A673 (cell line): Measurements from ENCODE around the gene TMEM45B. TPM values are rescaled to one million over a fixed set of nuclear protein-coding genes. Genes with fewer than 3 reads are reported as not detected.
"Not testable (repeated sequence)": the region's sequence is repeated elsewhere in the genome, so short reads cannot be mapped to it uniquely, and the experiment has no call there.

Source experiments
- BruUV-seq: library from RNA; stranded (reverse); fragments of 400-500 nt; replicated peaks from 2 replicates; lab custom pipeline; 2021; lab: Mats Ljungman, UMichigan
- CTCF ChIA-PET: fragments of 300-600 bp; sonication (Branson Sonifier 250); formaldehyde crosslinking; loops from one replicate; lab custom pipeline; 2022; ENCODE audit warnings: antibody characterized with exemption; lab: Charles Lee
- POLR2A ChIA-PET: fragments of 300-600 bp; sonication (Branson Sonifier 250); formaldehyde crosslinking; loops from one replicate; lab custom pipeline; 2022; ENCODE audit warnings: antibody characterized with exemption; ENCODE audit not compliant: low non-redundant PET; lab: Charles Lee
- DNase-seq: peaks from one replicate; pipeline ENCODE4 v3.0.0-alpha.2; 2015; ENCODE audit warnings: low spot score
- H3K27ac ChIP-seq: fragments of 200-600 bp; sonication (generic); 2 replicates; pipeline ENCODE4 v1.5.1; 2016; ENCODE audit warnings: mixed run types, low read depth, mild to moderate bottlenecking, mixed read lengths, antibody characterized with exemption, low read length; ENCODE audit not compliant: poor library complexity, severe bottlenecking
- H3K27me3 ChIP-seq: fragments of 200-600 bp; sonication (generic); replicated peaks from 2 replicates; pipeline ENCODE4 v1.6.1; 2017; ENCODE audit warnings: mixed run types, low read depth, mild to moderate bottlenecking, mixed read lengths, antibody characterized with exemption, low read length; ENCODE audit not compliant: insufficient read depth, poor library complexity
- H3K36me3 ChIP-seq: fragments of 200-600 bp; sonication (generic); 2 replicates; pipeline ENCODE4 v1.6.1; 2016; ENCODE audit warnings: mixed run types, mild to moderate bottlenecking, mixed read lengths, antibody characterized with exemption, low read length; ENCODE audit not compliant: insufficient read depth, poor library complexity, severe bottlenecking
- H3K4me1 ChIP-seq: fragments of 200-600 bp; sonication (generic); 2 replicates; pipeline ENCODE4 v1.6.1; 2017; ENCODE audit warnings: mixed run types, mild to moderate bottlenecking, mixed read lengths, antibody characterized with exemption, low read length; ENCODE audit not compliant: insufficient read depth, poor library complexity, severe bottlenecking
- H3K4me3 ChIP-seq: fragments of 200-600 bp; sonication (generic); 2 replicates; pipeline ENCODE4 v1.5.1; 2016; ENCODE audit warnings: low read depth, mixed run types, mild to moderate bottlenecking, mixed read lengths, low read length; ENCODE audit not compliant: poor library complexity, severe bottlenecking
- H3K9me3 ChIP-seq: fragments of 200-600 bp; sonication (generic); 2 replicates; pipeline ENCODE4 v1.6.1; 2016; ENCODE audit warnings: mixed run types, low read depth, mild to moderate bottlenecking, mixed read lengths, antibody characterized with exemption, low read length; ENCODE audit not compliant: poor library complexity, severe bottlenecking
- EZH2 ChIP-seq: fragments of 200-600 bp; sonication (generic); IDR thresholded peaks from 2 replicates; pipeline ENCODE4 v1.6.1; 2017; ENCODE audit warnings: borderline replicate concordance, low read depth, mild to moderate bottlenecking, mixed read lengths, antibody characterized with exemption, low read length; ENCODE audit not compliant: poor library complexity, severe bottlenecking
- intact Hi-C: fragments of 100-400 bp; cut with micrococcal nuclease; formaldehyde crosslinking; loops from one replicate; pipeline ENCODE4 v1.10.0; 2022; ENCODE audit not compliant: unreplicated experiment
- total RNA-seq: library from RNA; stranded (reverse); gene quantifications from 2 replicates; pipeline ENCODE4 v1.2.3, GENCODE V29; 2021
- TF ChIP-seq, protein P1 (sequence below): fragments of 300-800, 200-600 bp; sonication (generic); conservative IDR thresholded peaks from 2 replicates; pipeline ENCODE4 v1.5.1; 2017; ENCODE audit warnings: low read depth, mild to moderate bottlenecking, antibody characterized with exemption, low read length, moderate library complexity, mixed read lengths

The TMEM45B gene
- total RNA-seq, 1 experiment from 2014 or later, result not detected

- Histone ChIP-seq H3K4me3 (no peak overlapping the region), H3K9me3 (no peaks in the 10 kb centered on the region), H3K27ac (no peak overlapping the region), H3K36me3 (no peaks in the 10 kb centered on the region), H3K4me1 (no peaks in the 10 kb centered on the region), H3K27me3 (no peaks in the 10 kb centered on the region)
- no TSS peak for BruUV-seq
- no peak for DNase-seq
- intact Hi-C loops, result loop anchor here (5.0 kb wide), 1 partner anchor 364 kb away; no protein-coding TSS in a partner anchor
- ChIA-PET CTCF (interaction anchor here (0.6 kb wide), 1 partner anchor 721 kb away, joined by 3 read pairs; no protein-coding TSS in a partner anchor), POLR2A (no interaction called here)
- no peak for TF ChIP-seq EZH2
- TF ChIP-seq, protein P1, sequence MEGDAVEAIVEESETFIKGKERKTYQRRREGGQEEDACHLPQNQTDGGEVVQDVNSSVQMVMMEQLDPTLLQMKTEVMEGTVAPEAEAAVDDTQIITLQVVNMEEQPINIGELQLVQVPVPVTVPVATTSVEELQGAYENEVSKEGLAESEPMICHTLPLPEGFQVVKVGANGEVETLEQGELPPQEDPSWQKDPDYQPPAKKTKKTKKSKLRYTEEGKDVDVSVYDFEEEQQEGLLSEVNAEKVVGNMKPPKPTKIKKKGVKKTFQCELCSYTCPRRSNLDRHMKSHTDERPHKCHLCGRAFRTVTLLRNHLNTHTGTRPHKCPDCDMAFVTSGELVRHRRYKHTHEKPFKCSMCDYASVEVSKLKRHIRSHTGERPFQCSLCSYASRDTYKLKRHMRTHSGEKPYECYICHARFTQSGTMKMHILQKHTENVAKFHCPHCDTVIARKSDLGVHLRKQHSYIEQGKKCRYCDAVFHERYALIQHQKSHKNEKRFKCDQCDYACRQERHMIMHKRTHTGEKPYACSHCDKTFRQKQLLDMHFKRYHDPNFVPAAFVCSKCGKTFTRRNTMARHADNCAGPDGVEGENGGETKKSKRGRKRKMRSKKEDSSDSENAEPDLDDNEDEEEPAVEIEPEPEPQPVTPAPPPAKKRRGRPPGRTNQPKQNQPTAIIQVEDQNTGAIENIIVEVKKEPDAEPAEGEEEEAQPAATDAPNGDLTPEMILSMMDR, result no peak
Observed at GRCh38 chr11:129768356-129768755, 47.3 kb upstream of the TMEM45B start.

DNA sequence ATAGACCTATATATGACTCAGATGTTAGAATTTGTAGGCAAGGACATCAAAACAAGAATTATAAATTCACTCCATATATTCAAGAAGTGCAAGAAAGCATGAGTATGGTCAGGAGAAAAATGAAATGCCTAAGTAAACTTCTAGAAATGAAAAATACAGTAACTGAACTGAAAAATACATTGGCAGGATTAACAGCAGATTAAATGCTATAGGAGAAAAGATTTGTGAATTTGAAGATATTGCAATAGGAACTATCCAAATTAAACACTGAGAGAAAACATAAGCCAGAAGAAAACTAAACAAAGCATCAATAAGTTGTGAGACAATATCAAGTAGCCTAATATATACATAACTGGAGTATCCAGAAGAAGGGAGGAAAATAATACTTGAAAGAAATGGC lies 46.6 kb upstream of the TMEM45B start:
- no peak for DNase-seq
- Histone ChIP-seq H3K27ac (no peak overlapping the region), H3K36me3 (no peaks in the 10 kb centered on the region), H3K27me3 (no peaks in the 10 kb centered on the region), H3K9me3 (no peaks in the 10 kb centered on the region), H3K4me3 (no peak overlapping the region), H3K4me1 (no peaks in the 10 kb centered on the region)
- TF ChIP-seq EZH2, result no peak
- TF ChIP-seq, protein P1, result no peak
- POLR2A ChIA-PET, result no interaction called here
- CTCF ChIA-PET, result no interaction called here
- intact Hi-C loops, result loop anchor here (5.0 kb wide), 1 partner anchor 363 kb away; no protein-coding TSS in a partner anchor
- BruUV-seq, result no TSS peak

DNA sequence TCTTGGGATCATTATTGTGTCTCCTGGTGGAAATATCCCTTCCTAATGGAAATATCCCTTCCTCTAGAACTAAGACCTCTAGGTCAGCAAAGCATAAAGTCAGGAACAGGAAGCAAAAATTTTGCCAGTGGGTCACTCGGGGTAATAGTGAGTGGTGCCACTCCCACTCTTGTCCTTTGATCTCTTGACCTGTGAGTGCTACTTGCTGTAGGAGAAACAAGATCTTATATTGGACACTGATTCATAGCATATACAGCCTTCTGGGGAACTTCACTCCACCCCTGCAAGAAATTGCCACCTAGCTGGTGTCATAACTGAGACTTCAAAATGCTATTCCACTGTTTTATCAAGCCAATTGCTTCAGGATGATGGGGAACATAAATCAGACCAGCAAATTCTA lies 44.7 kb upstream of the TMEM45B start:
- no TSS peak for BruUV-seq
- no peak overlapping the region for H3K27ac ChIP-seq
- intact Hi-C loops, result no loop called here

DNA sequence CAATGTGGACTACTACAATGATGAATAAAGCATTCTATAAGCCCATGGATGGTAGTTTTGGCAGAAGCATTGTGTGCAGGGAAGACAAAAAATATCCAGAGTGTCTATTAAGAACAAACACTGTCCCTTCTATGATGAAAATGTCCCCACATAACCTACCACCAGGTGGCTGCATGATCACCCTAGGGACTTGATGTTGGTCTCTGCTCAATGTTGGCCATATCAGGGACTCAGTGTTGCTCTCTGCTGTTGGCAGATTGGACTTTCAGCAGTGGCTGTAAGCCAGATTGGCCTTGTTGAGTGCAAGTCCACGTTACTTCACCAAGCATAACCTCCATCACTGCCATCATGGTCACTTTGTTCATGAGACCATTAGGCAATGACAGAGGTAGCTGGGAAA lies 44.2 kb upstream of the TMEM45B start:
- CTCF ChIA-PET, intact Hi-C loops, DNase-seq, H3K4me3 ChIP-seq, H3K36me3 ChIP-seq, H3K4me1 ChIP-seq, POLR2A ChIA-PET, H3K27ac ChIP-seq, BruUV-seq, H3K9me3 ChIP-seq, H3K27me3 ChIP-seq: not testable (repeated sequence)

More for the DNA sequence above, 44.7 kb upstream of the TMEM45B start:
- Histone ChIP-seq H3K27me3 (no peaks in the 10 kb centered on the region), H3K4me3 (no peak overlapping the region), H3K4me1 (no peaks in the 10 kb centered on the region), H3K36me3 (no peaks in the 10 kb centered on the region), H3K9me3 (no peaks in the 10 kb centered on the region)
- TF ChIP-seq EZH2, result no peak
- TF ChIP-seq, protein P1, result no peak
- no peak for DNase-seq
- CTCF ChIA-PET, result no interaction called here
- POLR2A ChIA-PET, result no interaction called here
